Liver (tissue), 9 donors: ENCODE data around the gene HOOK2. TPM values are rescaled to one million over a fixed set of nuclear protein-coding genes. Genes with fewer than 3 reads are reported as not detected.
"Not testable (repeated sequence)": the region's sequence is repeated elsewhere in the genome, so short reads cannot be mapped to it uniquely, and the experiment has no call there.

Experiments
- DNase-seq: peaks from one replicate; pipeline ENCODE4 v3.0.0-alpha.2; 2017; ENCODE audit warnings: low spot score
- H3K27ac ChIP-seq, 2 donors: one replicate each; pipeline ENCODE4 v1.7.0; 2013; ENCODE audit warnings: inconsistent platforms in 2 of 2, low read length in 2 of 2, control low read depth in 1 of 2, low read depth in 1 of 2, mild to moderate bottlenecking in 1 of 2
- H3K27me3 ChIP-seq, 4 donors: one replicate each; pipeline versions ENCODE4 v1.6.1 to v1.7.0; 2013; ENCODE audit warnings: low read length in 3 of 4, inconsistent platforms in 1 of 4, mild to moderate bottlenecking in 1 of 4, moderate library complexity in 1 of 4; ENCODE audit not compliant: control insufficient read depth in 4 of 4, insufficient read depth in 4 of 4
- H3K36me3 ChIP-seq, 4 donors: one replicate each; pipeline versions ENCODE4 v1.6.1 to v1.7.0; 2013; ENCODE audit warnings: low read length in 3 of 4, mild to moderate bottlenecking in 3 of 4, low read depth in 1 of 4, moderate library complexity in 1 of 4; ENCODE audit not compliant: control insufficient read depth in 4 of 4, insufficient read depth in 3 of 4
- H3K4me1 ChIP-seq, 4 donors: one replicate each; pipeline versions ENCODE4 v1.6.1 to v1.7.0; 2013; ENCODE audit warnings: low read length in 3 of 4, mild to moderate bottlenecking in 3 of 4, moderate library complexity in 1 of 4; ENCODE audit not compliant: control insufficient read depth in 4 of 4, insufficient read depth in 4 of 4
- H3K4me3 ChIP-seq, 3 donors: one replicate each; pipeline versions ENCODE4 v1.6.1 to v1.7.0; 2013; ENCODE audit warnings: low read length in 3 of 3, control low read depth in 1 of 3, low read depth in 1 of 3, mild to moderate bottlenecking in 1 of 3
- H3K9ac ChIP-seq, 2 donors: one replicate each; pipeline ENCODE4 v1.7.0; 2013; ENCODE audit warnings: low read length in 2 of 2, mild to moderate bottlenecking in 2 of 2, moderate library complexity in 2 of 2, control low read depth in 1 of 2, low read depth in 1 of 2
- H3K9me3 ChIP-seq, 4 donors: one replicate each; pipeline versions ENCODE4 v1.6.1 to v1.7.0; 2013; ENCODE audit warnings: low read length in 3 of 4; ENCODE audit not compliant: control insufficient read depth in 4 of 4
- EGR1 ChIP-seq, 2 donors: IDR thresholded peaks; 2 replicates each; pipeline ENCODE4 v1.6.1; 2016 to 2018; ENCODE audit warnings: antibody characterized with exemption in 2 of 2, low read depth in 2 of 2
- FOXA1 ChIP-seq: IDR thresholded peaks from 2 replicates; pipeline ENCODE4 v1.6.1; 2016; ENCODE audit warnings: antibody characterized with exemption
- FOXA2 ChIP-seq: IDR thresholded peaks from 2 replicates; pipeline ENCODE4 v1.6.1; 2016; ENCODE audit warnings: antibody characterized with exemption
- GABPA ChIP-seq, 2 donors: IDR thresholded peaks in 1 of 2; conservative IDR thresholded peaks in 1 of 2; 2 replicates each; pipeline ENCODE4 v1.6.1; 2016; ENCODE audit warnings: antibody characterized with exemption in 2 of 2, mild to moderate bottlenecking in 1 of 2, moderate library complexity in 1 of 2
- HNF4A ChIP-seq, 2 donors: conservative IDR thresholded peaks; 2 replicates each; pipeline ENCODE4 v1.6.1; 2016; ENCODE audit warnings: antibody characterized with exemption in 2 of 2, mild to moderate bottlenecking in 2 of 2
- HNF4G ChIP-seq: IDR thresholded peaks from 2 replicates; pipeline ENCODE4 v1.6.1; 2016; ENCODE audit warnings: antibody characterized with exemption
- JUND ChIP-seq, 2 donors: IDR thresholded peaks; 2 replicates each; pipeline ENCODE4 v1.6.1; 2016; ENCODE audit warnings: antibody characterized with exemption in 2 of 2
- MAX ChIP-seq: IDR thresholded peaks from 2 replicates; pipeline ENCODE4 v1.6.1; 2016; ENCODE audit warnings: antibody characterized with exemption
- NR2F2 ChIP-seq: IDR thresholded peaks from 2 replicates; pipeline ENCODE4 v1.6.1; 2016; ENCODE audit warnings: antibody characterized with exemption
- RAD21 ChIP-seq, 2 donors: IDR thresholded peaks; 2 replicates each; pipeline ENCODE4 v1.6.1; 2016; ENCODE audit warnings: antibody characterized with exemption in 2 of 2, mild to moderate bottlenecking in 2 of 2
- REST ChIP-seq: IDR thresholded peaks from 2 replicates; pipeline ENCODE4 v1.6.1; 2016; ENCODE audit warnings: antibody characterized with exemption, mild to moderate bottlenecking
- RXRA ChIP-seq, 2 donors: IDR thresholded peaks; 2 replicates each; pipeline ENCODE4 v1.6.1; 2017 to 2018; ENCODE audit warnings: antibody characterized with exemption in 2 of 2, mild to moderate bottlenecking in 1 of 2
- SP1 ChIP-seq: IDR thresholded peaks from 2 replicates; pipeline ENCODE4 v1.6.1; 2018; ENCODE audit warnings: antibody characterized with exemption, mild to moderate bottlenecking
- TAF1 ChIP-seq: conservative IDR thresholded peaks from 2 replicates; pipeline ENCODE4 v1.6.1; 2016; ENCODE audit warnings: antibody characterized with exemption, mild to moderate bottlenecking
- YY1 ChIP-seq: IDR thresholded peaks from 2 replicates; pipeline ENCODE4 v1.6.1; 2016; ENCODE audit warnings: antibody characterized with exemption, mild to moderate bottlenecking
- WGBS: extraction: QIAGEN DNeasy Blood & Tissue Kit; methylation state at CpG from one replicate; pipeline ENCODE4 v1.1.7; 2013; 5-methylcytosine and 5-hydroxymethylcytosine counted together
- polyA plus RNA-seq, 2 donors: library from polyadenylated mRNA; stranded (reverse) in 1 of 2; unstranded in 1 of 2; fragments of 200-250 nt in 1 of 2; fragments of >200 nt in 1 of 2; fragmentation: Nextera tagmentation in 1 of 2; extraction: Ambion mirVana in 1 of 2; gene quantifications; one replicate each; pipeline versions ENCODE4 v1.2.1 to v1.2.3, GENCODE V29; 2013 to 2015
- total RNA-seq, 2 donors: library from RNA; depleted of rRNA; stranded (reverse); fragments of >200 nt; gene quantifications; one replicate each; pipeline ENCODE4 v1.2.3, GENCODE V29; 2014
- TF ChIP-seq, protein P1 (sequence below): IDR thresholded peaks from 2 replicates; pipeline ENCODE4 v1.6.1; 2016; ENCODE audit warnings: antibody characterized with exemption
- TF ChIP-seq, protein P2 (sequence below): fragments of 150-350 bp; IDR thresholded peaks from 2 replicates; pipeline ENCODE4 v1.5.1; 2017; ENCODE audit warnings: improper control_type of control experiment, low read depth, low read length; ENCODE audit not compliant: missing input control
- donor health status: healthy.
- donor health status: healthy.
- donor health status: healthy.
- donor health status: healthy.
- donor health status: healthy.

The HOOK2 gene
- total and polyA plus RNA-seq, 4 donors = 11.3 to 36.4 (median 15.0) TPM

DNA sequence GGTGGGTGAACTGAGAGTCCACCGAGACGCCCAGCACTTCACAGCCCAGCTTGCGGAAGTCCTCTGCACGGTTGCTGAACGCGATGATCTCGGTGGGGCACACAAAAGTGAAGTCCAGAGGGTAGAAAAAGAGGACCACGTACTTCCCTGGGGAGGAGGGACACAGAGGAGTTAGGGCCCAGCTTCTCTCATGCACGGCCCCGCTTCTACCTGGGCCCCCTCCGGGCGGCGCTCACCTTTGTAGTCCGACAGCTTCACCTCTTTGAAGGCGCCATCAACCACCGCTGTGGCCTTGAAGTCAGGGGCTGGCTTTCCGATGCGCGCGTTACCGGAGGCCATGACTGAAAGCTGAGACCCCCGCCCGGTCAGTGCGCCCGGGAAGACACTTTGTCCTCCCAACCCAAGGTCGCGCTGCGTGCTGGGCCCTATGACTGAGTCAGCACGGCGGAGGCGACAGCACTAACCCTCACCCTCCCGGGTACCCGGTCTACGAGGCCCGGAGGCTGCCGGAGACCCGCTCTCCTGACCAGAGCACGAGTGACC lies 25.6 kb upstream of the HOOK2 start:
- Histone ChIP-seq H3K27me3 (no peaks in the 10 kb centered on the region), H3K4me3 (peak overlapping the region; percentile 55 to 78 (median 59)), H3K9ac (peak overlapping the region; percentile 34 to 73), H3K9me3 (no peaks in the 10 kb centered on the region), H3K27ac (peak overlapping the region; percentile 57 to 62), H3K36me3 (peaks cover 0 to 6% (median 1%) of the 10 kb centered on the region in 4 donors), H3K4me1 (peaks cover 0 to 30% (median 20%) of the 10 kb centered on the region in 4 donors)
- WGBS = 8% methylated on average over 38 of the region's 38 CpGs
- peak; percentile 55 for DNase-seq
- TF ChIP-seq JUND (IDR thresholded peaks at IDR 0.05) (no peak), SP1 (no peak), HNF4A (conservative IDR thresholded peaks at IDR 0.05) (no peak), FOXA1 (no peak), RAD21 (IDR thresholded peaks at IDR 0.05) (no peak), YY1 (no peak), MAX (no peak), RXRA (IDR thresholded peaks at IDR 0.05) (no peak), EGR1 (IDR thresholded peaks at IDR 0.05; ENCODE audit: low read depth in 2 of 2) (no peak)
- TF ChIP-seq, protein P1, sequence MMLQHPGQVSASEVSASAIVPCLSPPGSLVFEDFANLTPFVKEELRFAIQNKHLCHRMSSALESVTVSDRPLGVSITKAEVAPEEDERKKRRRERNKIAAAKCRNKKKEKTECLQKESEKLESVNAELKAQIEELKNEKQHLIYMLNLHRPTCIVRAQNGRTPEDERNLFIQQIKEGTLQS = no peak
- TF ChIP-seq, protein P2, sequence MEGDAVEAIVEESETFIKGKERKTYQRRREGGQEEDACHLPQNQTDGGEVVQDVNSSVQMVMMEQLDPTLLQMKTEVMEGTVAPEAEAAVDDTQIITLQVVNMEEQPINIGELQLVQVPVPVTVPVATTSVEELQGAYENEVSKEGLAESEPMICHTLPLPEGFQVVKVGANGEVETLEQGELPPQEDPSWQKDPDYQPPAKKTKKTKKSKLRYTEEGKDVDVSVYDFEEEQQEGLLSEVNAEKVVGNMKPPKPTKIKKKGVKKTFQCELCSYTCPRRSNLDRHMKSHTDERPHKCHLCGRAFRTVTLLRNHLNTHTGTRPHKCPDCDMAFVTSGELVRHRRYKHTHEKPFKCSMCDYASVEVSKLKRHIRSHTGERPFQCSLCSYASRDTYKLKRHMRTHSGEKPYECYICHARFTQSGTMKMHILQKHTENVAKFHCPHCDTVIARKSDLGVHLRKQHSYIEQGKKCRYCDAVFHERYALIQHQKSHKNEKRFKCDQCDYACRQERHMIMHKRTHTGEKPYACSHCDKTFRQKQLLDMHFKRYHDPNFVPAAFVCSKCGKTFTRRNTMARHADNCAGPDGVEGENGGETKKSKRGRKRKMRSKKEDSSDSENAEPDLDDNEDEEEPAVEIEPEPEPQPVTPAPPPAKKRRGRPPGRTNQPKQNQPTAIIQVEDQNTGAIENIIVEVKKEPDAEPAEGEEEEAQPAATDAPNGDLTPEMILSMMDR = no peak

DNA sequence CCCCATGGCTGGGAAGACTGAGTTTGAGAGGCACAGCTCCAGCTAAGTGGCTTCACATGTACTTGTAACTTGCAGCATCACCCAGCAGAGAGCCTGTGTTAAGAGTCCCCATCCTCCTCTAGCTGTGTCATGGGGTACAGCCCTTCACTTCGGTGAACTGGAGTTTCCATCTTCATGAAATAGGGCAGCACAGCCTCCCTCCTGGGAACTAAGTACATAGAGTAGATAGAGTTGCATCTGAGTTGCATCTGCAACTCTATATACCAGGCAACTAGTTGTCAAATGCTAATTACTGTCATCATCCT lies 25.1 kb upstream of the HOOK2 start:
- Histone ChIP-seq H3K4me1 (peaks cover 0 to 33% (median 21%) of the 10 kb centered on the region in 4 donors), H3K27ac (no peak overlapping the region), H3K9ac (no peak overlapping the region), H3K27me3 (no peaks in the 10 kb centered on the region), H3K9me3 (no peaks in the 10 kb centered on the region), H3K36me3 (peaks cover 0 to 6% (median 1%) of the 10 kb centered on the region in 4 donors), H3K4me3 (peak overlapping the region in 2 of 3 donors; percentile 59 to 78)
- 92% methylated on average over 1 of the region's 1 CpG for WGBS
- no peak for DNase-seq
- TF ChIP-seq GABPA (IDR thresholded peaks at IDR 0.05 in 1 of 2, conservative IDR thresholded peaks at IDR 0.05 in 1 of 2) = no peak
- no peak for TF ChIP-seq EGR1 (IDR thresholded peaks at IDR 0.05; ENCODE audit: low read depth in 2 of 2)
- no peak for TF ChIP-seq FOXA2
- TF ChIP-seq NR2F2 = no peak
- no peak for TF ChIP-seq FOXA1
- TF ChIP-seq HNF4A (conservative IDR thresholded peaks at IDR 0.05) = no peak
- no peak for TF ChIP-seq TAF1

GRCh38 chr19:12799742-12800465 lies 24.6 kb upstream of the HOOK2 start:
- Histone ChIP-seq H3K27me3 (no peaks in the 10 kb centered on the region), H3K36me3 (peaks cover 0 to 6% (median 1%) of the 10 kb centered on the region in 4 donors), H3K9me3 (no peaks in the 10 kb centered on the region), H3K4me1 (peaks cover 0 to 33% (median 21%) of the 10 kb centered on the region in 4 donors), H3K9ac (no peak overlapping the region), H3K27ac (no peak overlapping the region), H3K4me3 (no peak overlapping the region)
- DNase-seq = peak; percentile 81
- 82% methylated on average over 18 of the region's 18 CpGs for WGBS
- TF ChIP-seq GABPA (IDR thresholded peaks at IDR 0.05 in 1 of 2, conservative IDR thresholded peaks at IDR 0.05 in 1 of 2) = no peak
- no peak for TF ChIP-seq FOXA1
- TF ChIP-seq HNF4A (conservative IDR thresholded peaks at IDR 0.05) = no peak
- TF ChIP-seq YY1 = no peak
- TF ChIP-seq HNF4G = no peak
- TF ChIP-seq REST = no peak
- no peak for TF ChIP-seq RXRA (IDR thresholded peaks at IDR 0.05)
- TF ChIP-seq RAD21 (IDR thresholded peaks at IDR 0.05) = no peak
- no peak for TF ChIP-seq FOXA2
- no peak for TF ChIP-seq MAX

- not testable (repeated sequence) for H3K9me3 ChIP-seq, H3K27ac ChIP-seq, DNase-seq, H3K4me3 ChIP-seq, H3K9ac ChIP-seq, H3K27me3 ChIP-seq, H3K36me3 ChIP-seq
- WGBS = 96% methylated on average over 7 of the region's 7 CpGs
- H3K4me1 ChIP-seq = peaks cover 0 to 37% (median 22%) of the 10 kb centered on the region in 4 donors
Measured at GRCh38 chr19:12797607-12798006, 22.3 kb upstream of the HOOK2 start.
